ENCODE results near the gene C15orf40. TPM values are rescaled to one million over a fixed set of nuclear protein-coding genes. Genes with fewer than 3 reads are reported as not detected.

The C15orf40 gene
- total and polyA plus RNA-seq, 3 donors from 2014 or later, result 22.8 to 55.2 (median 24.7) TPM

- DNase-seq, result no peak
- no peak overlapping the region for H3K4me3 ChIP-seq
- no peaks in the 10 kb centered on the region for H3K9me3 ChIP-seq
- no peaks in the 10 kb centered on the region for H3K27me3 ChIP-seq
- H3K27ac ChIP-seq, result no peak overlapping the region
- no peaks in the 10 kb centered on the region for H3K36me3 ChIP-seq (ENCODE audit: low read depth, missing control alignments)
- TF ChIP-seq POLR2A (IDR thresholded peaks at IDR 0.05), result no peak
- intact Hi-C loops (cut with DNase I; ENCODE audit: low total_unique reads), result no loop called here
- 87 to 89% methylated on average over 8 of the region's 8 CpGs for WGBS, 2 donors
- H3K4me1 ChIP-seq, result no peaks in the 10 kb centered on the region
Observed at GRCh38 chr15:82946155-82946701, 65.2 kb downstream of the C15orf40 start.

DNA sequence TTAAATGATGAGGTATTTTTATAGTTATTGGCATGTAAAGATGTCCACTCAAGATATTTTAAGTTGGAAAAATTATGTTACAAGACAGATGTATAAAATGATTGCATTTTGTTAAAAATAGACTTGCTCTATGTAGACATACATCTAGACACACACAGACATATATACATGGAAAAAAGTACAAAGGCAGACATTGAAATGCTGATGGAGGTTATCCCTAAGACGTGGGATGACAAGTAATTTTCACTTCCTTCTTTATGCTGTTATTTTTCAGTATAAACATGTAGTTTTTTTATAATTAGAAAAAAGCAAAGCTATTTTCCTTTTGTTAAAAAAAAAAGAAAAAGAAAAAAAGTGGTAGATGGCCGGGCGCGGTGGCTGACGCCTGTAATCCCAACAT, 66.1 kb downstream of the C15orf40 start:
- WGBS, 2 donors, result 89 to 90% methylated on average over 5 of the region's 5 CpGs
- no peak overlapping the region for H3K4me3 ChIP-seq
- intact Hi-C loops (cut with DNase I; ENCODE audit: low total_unique reads), result no loop called here
- no peaks in the 10 kb centered on the region for H3K9me3 ChIP-seq
- TF ChIP-seq POLR2A (IDR thresholded peaks at IDR 0.05) (no peak), CTCF (IDR thresholded peaks at IDR 0.05) (no peak)
- no peaks in the 10 kb centered on the region for H3K4me1 ChIP-seq
- no peaks in the 10 kb centered on the region for H3K36me3 ChIP-seq (ENCODE audit: low read depth, missing control alignments)
- H3K27me3 ChIP-seq, result no peaks in the 10 kb centered on the region
- no peak overlapping the region for H3K27ac ChIP-seq
- no peak for DNase-seq

- Histone ChIP-seq H3K4me3 (no peak overlapping the region), H3K27me3 (no peaks in the 10 kb centered on the region), H3K9me3 (no peaks in the 10 kb centered on the region), H3K27ac (no peak overlapping the region), H3K4me1 (no peaks in the 10 kb centered on the region), H3K36me3 (ENCODE audit: low read depth, missing control alignments) (no peaks in the 10 kb centered on the region)
- 66 to 79% methylated on average over 5 of the region's 5 CpGs for WGBS, 2 donors
- no peak for DNase-seq
- intact Hi-C loops (cut with DNase I; ENCODE audit: low total_unique reads), result no loop called here
- TF ChIP-seq CTCF (IDR thresholded peaks at IDR 0.05) (no peak), POLR2A (IDR thresholded peaks at IDR 0.05) (no peak)
Observed at GRCh38 chr15:82944821-82945220, 66.6 kb downstream of the C15orf40 start.

DNA sequence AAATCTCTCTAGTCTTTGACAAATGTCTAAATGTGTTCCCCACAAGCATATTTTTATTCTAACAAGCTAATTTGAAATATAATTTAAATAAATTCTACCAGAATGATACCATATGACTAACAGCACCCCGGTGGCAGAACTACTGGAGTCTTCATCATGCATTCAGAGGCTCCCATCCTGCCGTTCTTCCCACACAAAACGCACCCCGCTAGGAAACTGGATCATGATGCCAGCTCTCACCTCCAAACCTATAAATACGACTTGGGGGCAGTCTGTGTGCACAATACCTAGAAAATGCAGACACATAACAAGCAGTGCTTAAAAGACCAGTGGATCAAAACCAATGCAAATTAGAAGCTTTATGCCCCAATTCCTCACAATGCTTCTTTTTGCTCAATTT, 67.4 kb downstream of the C15orf40 start:
- Histone ChIP-seq H3K9me3 (no peaks in the 10 kb centered on the region), H3K27me3 (no peaks in the 10 kb centered on the region), H3K4me1 (no peaks in the 10 kb centered on the region), H3K4me3 (no peak overlapping the region), H3K36me3 (ENCODE audit: low read depth, missing control alignments) (no peaks in the 10 kb centered on the region), H3K27ac (no peak overlapping the region)
- WGBS, 2 donors, result 87 to 92% methylated on average over 5 of the region's 5 CpGs
- TF ChIP-seq CTCF (IDR thresholded peaks at IDR 0.05) (no peak), POLR2A (IDR thresholded peaks at IDR 0.05) (no peak)
- intact Hi-C loops (cut with DNase I; ENCODE audit: low total_unique reads), result no loop called here
- DNase-seq, result no peak

- TF ChIP-seq POLR2A (IDR thresholded peaks at IDR 0.05), result no peak
- no peak for TF ChIP-seq CTCF (IDR thresholded peaks at IDR 0.05)
- DNase-seq, result no peak
- no peak overlapping the region for H3K27ac ChIP-seq
- H3K36me3 ChIP-seq (ENCODE audit: low read depth, missing control alignments), result no peaks in the 10 kb centered on the region
- intact Hi-C loops (cut with DNase I; ENCODE audit: low total_unique reads), result no loop called here
- WGBS, 2 donors, result 65 to 88% methylated on average over 3 of the region's 3 CpGs
- no peak overlapping the region for H3K4me3 ChIP-seq
- H3K4me1 ChIP-seq, result no peaks in the 10 kb centered on the region
- no peaks in the 10 kb centered on the region for H3K27me3 ChIP-seq
- no peaks in the 10 kb centered on the region for H3K9me3 ChIP-seq
Observed at GRCh38 chr15:82943176-82943575, 68.3 kb downstream of the C15orf40 start.

Data from testis (tissue), 3 donors.